Lower leg skin (tissue), 3 donors: ENCODE measurements around the gene PDZK1.
"Not testable (repeated sequence)": the region's sequence is repeated elsewhere in the genome, so short reads cannot be mapped to it uniquely, and the experiment has no call there.

Experiments used
- POLR2A ChIP-seq, 2 donors: fragments of 450-650 bp; IDR thresholded peaks; one replicate each; pipeline ENCODE4 v1.6.1; 2016 to 2017; ENCODE audit warnings: antibody characterized with exemption in 2 of 2, mild to moderate bottlenecking in 1 of 2, moderate library complexity in 1 of 2
- TF ChIP-seq, protein P1 (sequence below), 3 donors: fragments of 450-650 bp; IDR thresholded peaks; one replicate each; pipeline ENCODE4 v1.5.1; 2016; ENCODE audit warnings: antibody characterized with exemption in 3 of 3, mild to moderate bottlenecking in 3 of 3, moderate library complexity in 2 of 3

DNA sequence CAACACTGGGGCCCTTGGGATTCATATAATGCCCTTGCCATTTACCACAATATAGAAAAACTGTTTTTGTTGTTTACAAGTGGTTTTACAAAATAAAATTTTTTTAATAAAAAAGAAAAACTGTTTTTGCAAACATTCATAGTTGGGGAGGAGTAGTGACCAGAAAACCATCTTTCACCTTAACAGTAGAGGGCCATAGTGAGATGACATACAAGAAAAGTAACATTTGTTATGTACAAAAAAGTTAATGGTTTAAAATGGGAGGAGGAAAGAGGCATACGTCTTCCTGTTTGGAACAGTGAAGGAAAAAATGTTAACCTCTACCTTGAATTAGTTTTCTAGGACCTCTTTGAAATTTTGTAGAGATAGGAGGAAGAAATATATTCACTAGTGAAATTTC lies 70.9 kb downstream of the PDZK1 start:
- TF ChIP-seq, protein P1, sequence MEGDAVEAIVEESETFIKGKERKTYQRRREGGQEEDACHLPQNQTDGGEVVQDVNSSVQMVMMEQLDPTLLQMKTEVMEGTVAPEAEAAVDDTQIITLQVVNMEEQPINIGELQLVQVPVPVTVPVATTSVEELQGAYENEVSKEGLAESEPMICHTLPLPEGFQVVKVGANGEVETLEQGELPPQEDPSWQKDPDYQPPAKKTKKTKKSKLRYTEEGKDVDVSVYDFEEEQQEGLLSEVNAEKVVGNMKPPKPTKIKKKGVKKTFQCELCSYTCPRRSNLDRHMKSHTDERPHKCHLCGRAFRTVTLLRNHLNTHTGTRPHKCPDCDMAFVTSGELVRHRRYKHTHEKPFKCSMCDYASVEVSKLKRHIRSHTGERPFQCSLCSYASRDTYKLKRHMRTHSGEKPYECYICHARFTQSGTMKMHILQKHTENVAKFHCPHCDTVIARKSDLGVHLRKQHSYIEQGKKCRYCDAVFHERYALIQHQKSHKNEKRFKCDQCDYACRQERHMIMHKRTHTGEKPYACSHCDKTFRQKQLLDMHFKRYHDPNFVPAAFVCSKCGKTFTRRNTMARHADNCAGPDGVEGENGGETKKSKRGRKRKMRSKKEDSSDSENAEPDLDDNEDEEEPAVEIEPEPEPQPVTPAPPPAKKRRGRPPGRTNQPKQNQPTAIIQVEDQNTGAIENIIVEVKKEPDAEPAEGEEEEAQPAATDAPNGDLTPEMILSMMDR (IDR thresholded peaks at IDR 0.05), result not testable (repeated sequence)
- TF ChIP-seq POLR2A (IDR thresholded peaks at IDR 0.05), result not testable (repeated sequence)
